Anterior cingulate cortex (tissue), 58 donors: ENCODE measurements around the gene ANTXR2.
"Not testable (repeated sequence)": the region's sequence is repeated elsewhere in the genome, so short reads cannot be mapped to it uniquely, and the experiment has no call there.

Experiments used
- DNase-seq, 58 donors: peaks; one replicate each; lab custom pipeline; 2025; lab: John Stamatoyannopoulos, UW

Gene ANTXR2

GRCh38 chr4:79934660-79935059, 138.4 kb downstream of the ANTXR2 start:
- DNase-seq = no peak

DNA sequence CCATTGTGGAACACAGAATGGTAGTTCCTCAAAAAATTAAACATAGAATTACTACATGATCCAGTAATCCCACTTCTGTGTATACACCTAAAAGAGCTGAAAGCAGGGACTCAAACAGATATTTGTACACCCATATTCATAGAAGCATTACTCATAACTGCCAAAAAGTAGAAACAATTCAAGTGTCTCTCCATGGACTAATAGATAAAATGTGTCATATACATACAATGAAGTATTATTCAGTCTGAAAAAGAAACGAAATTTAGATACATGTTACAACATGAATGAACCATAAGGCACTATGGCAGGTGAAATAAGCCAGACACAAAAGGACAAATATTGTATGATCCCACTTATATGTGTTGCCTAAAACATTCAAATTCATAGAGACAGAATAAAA, 145.1 kb downstream of the ANTXR2 start:
- no peak for DNase-seq

DNA sequence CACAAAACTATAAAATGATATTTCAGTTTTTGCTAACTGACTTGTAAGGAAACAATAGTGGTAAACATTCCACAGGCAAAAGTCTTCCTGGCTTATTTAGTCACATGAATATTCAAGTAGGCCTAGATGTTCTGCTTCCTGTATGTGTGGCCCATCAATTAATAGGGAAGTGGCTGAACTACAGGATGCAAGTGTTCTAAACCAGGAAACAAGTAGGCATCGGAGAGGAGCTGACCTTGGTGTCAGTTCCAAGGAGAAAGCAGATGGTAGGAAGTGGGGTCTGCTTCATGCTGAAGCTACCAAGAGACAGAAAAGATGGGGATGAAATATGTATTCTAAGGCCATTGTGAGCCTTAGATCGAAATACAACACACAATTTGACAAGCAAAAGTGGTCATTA, 149.7 kb downstream of the ANTXR2 start:
- DNase-seq = no peak

DNA sequence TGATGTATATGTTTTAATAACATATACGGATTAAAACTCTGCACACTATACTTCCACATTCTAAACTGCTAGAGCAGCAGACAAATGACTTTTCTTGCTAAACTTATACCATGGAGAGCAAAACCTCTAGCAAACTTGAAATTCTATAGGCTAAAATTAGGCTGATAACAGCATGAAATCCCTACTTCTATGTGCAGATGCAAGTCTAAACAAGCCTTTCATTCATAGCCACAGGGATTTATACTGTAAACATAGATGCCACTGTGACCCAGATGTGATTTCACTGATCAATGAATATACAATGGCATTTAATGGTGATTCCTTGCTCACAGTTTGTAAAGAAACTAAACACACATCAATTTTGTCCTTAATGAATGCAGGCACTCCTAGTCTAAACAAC, 151.0 kb downstream of the ANTXR2 start:
- DNase-seq = no peak

GRCh38 chr4:79920163-79920853, 152.7 kb downstream of the ANTXR2 start:
- DNase-seq = no peak

GRCh38 chr4:79918292-79918691, 154.7 kb downstream of the ANTXR2 start:
- no peak for DNase-seq

- DNase-seq = no peak
Measured at GRCh38 chr4:79917246-79917645, 155.8 kb downstream of the ANTXR2 start.

DNA sequence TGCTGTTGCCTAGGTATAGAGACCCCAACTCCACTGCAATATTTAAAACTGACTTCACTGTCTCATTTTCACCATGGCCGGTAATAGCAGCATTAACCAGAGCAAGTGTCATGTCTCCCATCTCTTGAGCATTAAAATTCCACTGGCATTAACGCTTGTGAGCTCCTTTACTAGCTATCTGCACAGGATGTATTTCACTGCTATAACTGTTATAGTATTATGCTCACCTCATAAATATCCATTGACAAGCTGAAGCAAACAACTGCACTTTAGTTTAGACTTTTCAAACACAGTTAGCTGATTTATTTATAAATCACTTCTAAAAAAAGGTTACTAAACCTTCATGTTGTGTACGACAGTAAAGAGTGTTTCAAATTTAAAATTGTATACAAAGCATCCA, 157.8 kb downstream of the ANTXR2 start:
- no peak for DNase-seq

DNA sequence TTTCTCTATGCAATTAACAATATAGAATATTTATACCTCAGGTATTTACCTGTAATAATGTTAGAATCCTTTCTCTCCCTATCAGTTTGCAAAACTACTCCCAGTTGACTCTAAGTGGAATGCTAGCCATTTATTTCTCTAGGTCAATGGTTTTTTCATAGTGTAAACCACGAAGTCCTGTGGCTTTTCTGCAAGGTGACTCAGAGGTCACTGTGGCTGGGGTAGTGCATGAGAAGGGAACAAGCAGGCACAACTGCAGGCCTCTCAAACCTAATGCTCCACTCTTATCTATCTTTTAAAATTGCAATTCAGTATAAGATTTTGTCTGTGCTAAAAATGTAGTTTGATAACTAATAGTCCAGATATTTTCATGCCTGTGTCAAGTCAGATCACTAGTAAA, 159.4 kb downstream of the ANTXR2 start:
- no peak for DNase-seq

DNA sequence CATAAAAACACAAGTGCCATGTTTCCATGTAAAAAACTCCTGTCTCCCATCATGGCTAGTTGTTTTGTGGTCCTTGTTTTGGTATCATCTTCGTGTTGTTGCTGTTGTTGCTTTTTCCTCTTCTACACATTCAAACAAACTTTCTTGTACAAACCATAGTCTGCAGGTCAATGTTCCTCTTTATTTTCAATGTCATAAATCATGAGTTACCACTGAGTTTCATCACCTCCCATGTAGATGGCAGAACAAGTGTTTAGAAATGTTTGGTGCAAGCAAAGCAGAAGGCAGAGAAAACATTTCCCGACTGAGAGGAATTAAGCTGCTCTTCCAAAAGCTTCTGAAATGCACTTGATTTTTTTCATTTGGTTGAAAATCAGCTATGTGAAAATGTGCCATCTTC, 166.0 kb downstream of the ANTXR2 start:
- no peak for DNase-seq

GRCh38 chr4:79906303-79906702, 166.7 kb downstream of the ANTXR2 start:
- DNase-seq = no peak

DNA sequence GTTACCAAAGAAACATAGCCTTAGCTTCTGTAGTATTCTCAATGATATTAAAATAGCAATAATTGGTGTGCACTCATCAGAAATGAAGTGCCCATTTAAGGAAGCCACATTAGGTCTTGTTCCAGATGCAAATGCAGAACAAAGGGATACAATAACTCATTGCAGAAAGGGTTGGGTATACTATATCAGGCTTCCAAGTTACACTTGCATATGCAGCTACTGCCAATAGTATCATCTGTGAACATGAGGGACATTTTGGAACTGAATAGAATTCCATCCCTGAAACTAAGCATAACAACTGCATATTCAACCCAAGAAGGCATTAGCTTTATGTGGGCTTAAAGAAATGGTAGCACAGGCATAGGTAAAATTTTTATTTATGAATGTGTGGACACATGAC, 167.8 kb downstream of the ANTXR2 start:
- no peak for DNase-seq

GRCh38 chr4:79904331-79904730, 168.7 kb downstream of the ANTXR2 start:
- DNase-seq = no peak

DNA sequence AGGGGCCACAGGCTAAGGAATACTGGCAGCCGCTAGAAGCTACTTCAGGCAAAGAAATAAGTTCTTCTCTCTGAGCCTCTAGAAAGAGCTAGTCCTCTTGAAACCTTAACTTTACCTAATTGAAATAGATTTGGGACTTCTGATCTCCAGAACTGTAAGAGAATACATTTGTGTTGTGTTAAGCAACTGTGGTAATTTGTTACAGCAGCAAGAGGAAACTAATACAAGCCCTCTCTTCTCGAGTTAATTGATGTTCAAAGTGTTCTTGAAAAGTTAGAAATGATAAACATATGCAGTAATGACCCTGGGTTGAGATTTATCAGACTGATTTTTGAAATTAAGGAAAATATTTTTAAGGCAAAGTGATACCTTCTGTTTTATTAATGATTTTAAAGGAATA, 172.8 kb downstream of the ANTXR2 start:
- DNase-seq = no peak

DNA sequence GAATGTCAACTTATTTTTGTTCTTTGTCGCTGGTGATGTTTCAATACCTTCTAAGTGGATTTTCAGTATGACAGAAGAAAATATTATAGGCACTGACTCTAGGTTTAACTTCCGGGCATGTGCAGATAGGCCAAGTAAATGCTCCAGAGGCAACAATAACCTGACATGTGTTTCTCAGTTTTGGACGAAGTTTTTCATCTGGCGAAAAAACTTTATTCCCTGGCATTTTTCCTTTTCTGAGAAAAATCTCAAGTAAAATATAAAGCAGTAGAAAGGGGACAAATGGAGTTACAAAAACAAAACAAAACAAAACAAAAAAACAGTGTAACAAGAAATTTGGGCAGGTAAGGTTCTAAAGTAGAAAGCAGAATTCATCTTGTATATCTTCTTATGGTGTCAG, 173.5 kb downstream of the ANTXR2 start:
- DNase-seq = no peak

DNA sequence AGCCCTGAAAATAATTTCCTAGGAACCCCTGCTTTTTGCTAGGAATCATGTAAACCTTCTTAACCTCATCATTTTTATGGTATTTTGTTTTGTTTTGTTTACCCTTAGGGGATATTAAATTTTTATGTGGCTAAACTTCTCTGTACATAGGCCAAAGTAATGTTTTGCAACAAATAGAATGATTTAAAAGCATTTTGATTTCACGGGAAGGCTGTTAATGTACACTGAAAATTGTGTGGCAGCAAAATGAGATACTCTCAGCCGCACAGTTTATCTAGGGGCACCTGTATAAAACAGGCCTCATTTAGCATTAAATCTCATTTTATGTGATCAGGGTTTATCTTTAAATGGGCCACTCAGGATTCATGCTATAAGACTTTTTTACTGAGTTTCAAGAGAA, 175.0 kb downstream of the ANTXR2 start:
- no peak for DNase-seq

GRCh38 chr4:79897174-79897573, 175.9 kb downstream of the ANTXR2 start:
- no peak for DNase-seq

GRCh38 chr4:79893456-79893855, 179.6 kb downstream of the ANTXR2 start:
- DNase-seq = no peak

- not testable (repeated sequence) for DNase-seq
Measured at GRCh38 chr4:79889026-79889425, 184.0 kb downstream of the ANTXR2 start.

DNA sequence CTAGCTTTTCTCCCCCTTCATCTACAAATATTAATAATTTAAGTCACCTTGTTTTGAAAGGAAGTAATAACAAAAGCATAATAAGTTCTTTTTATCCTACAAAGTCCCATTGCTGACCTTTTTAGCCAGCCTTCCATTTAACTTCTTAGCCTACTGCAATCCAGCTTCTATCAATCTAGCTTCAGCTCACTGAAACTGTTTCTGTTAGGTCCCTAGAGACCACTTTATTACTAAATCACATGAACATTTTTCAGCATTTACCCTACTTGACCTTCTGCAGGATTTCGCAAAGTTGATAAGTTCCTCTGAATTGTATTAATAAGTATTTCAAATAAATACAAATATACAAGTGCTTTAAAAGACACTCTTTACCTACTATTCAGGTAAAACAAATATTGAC, 186.5 kb downstream of the ANTXR2 start:
- DNase-seq = no peak

- no peak for DNase-seq
Measured at GRCh38 chr4:79886021-79886420, 187.0 kb downstream of the ANTXR2 start.

DNA sequence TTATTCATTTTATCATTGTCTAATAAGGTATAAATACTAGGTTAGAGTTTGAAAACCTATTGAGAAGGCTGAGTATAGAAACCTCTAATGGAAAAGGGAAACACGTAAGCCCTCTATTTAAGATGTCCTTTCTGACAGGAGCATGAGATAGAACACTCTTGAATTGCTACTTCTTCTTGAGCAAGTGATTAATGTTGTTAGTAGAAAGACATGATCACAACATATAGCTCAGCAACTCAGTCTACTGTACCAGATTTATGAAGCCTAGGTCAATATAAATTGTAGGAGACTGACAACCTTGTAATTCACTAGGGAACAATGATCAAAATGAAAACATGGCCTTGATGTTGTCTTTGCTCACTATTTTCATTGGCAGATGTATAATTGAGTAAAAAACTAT, 189.7 kb downstream of the ANTXR2 start:
- DNase-seq = no peak

DNA sequence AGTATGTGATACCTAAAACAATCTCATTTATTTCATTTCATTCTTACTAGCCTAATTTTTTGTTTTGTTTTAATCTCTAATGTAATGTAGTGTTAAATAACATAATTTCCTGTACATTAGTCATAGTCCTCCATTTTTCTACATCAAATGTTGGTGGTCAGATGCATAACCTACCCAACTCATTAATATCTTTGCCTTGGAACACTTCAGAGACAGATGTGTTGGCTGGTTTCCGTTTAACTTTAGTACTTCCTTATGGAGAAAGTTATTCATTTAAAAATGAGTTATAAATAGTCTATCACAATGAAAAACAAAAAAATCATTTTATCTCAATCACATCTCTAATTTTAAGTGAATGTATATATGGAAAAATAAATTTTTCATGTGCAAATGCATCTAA, 190.2 kb downstream of the ANTXR2 start:
- DNase-seq = no peak
